CD4-positive, CD25-positive, alpha-beta regulatory T cell (primary cell): ENCODE data around the gene NIP7. TPM values are rescaled to one million over a fixed set of nuclear protein-coding genes. Genes with fewer than 3 reads are reported as not detected.
"Not testable (repeated sequence)": the region's sequence is repeated elsewhere in the genome, so short reads cannot be mapped to it uniquely, and the experiment has no call there.

Experiments used
- ATAC-seq, 2 donors: fragments of 150-1000 bp; cut with Tn5 transposase; one replicate each; pipeline ENCODE4 v1.10.0; 2021; ENCODE audit warnings: low read depth in 2 of 2, moderate number of reproducible peaks in 2 of 2, moderate library complexity in 1 of 2
- DNase-seq, 3 donors: peaks; one replicate each; pipeline versions ENCODE4 v3.0.0 to v3.0.0-alpha.2; 2012 to 2022; ENCODE audit warnings: mixed read lengths in 1 of 3
- H3K27ac ChIP-seq: one replicate; pipeline ENCODE4 v1.7.0; 2013; ENCODE audit warnings: mild to moderate bottlenecking, low read length; ENCODE audit not compliant: insufficient read depth, poor library complexity, severe bottlenecking
- H3K27me3 ChIP-seq: one replicate; pipeline ENCODE4 v1.7.0; 2013; ENCODE audit warnings: low read length; ENCODE audit not compliant: control insufficient read depth, insufficient read depth
- H3K36me3 ChIP-seq: one replicate; pipeline ENCODE4 v1.7.0; 2013; ENCODE audit warnings: mild to moderate bottlenecking, low read length, moderate library complexity; ENCODE audit not compliant: control insufficient read depth, insufficient read depth
- H3K4me1 ChIP-seq: 2 replicates; pipeline ENCODE4 v1.7.0; 2013; ENCODE audit warnings: mild to moderate bottlenecking, low read length; ENCODE audit not compliant: insufficient read depth, control insufficient read depth, poor library complexity, severe bottlenecking
- H3K4me3 ChIP-seq: one replicate; pipeline ENCODE4 v1.7.0; 2013; ENCODE audit warnings: low read depth, mild to moderate bottlenecking, low read length, moderate library complexity
- H3K9me3 ChIP-seq, 2 experiments: 1 replicate in 1 of 2; 2 replicates in 1 of 2; pipeline ENCODE4 v1.7.0; 2013; ENCODE audit warnings: low read length in 2 of 2, mild to moderate bottlenecking in 1 of 2, moderate library complexity in 1 of 2; ENCODE audit not compliant: control insufficient read depth in 2 of 2
- H3K27ac Mint-ChIP-seq, 3 donors: one replicate each; pipeline ENCODE4 v1.8.0; 2020 to 2022; ENCODE audit warnings: mild to moderate bottlenecking in 3 of 3, mixed read lengths in 3 of 3, moderate library complexity in 2 of 3
- H3K27me3 Mint-ChIP-seq: one replicate; pipeline ENCODE4 v1.8.0; 2022; ENCODE audit warnings: mild to moderate bottlenecking, mixed read lengths
- H3K36me3 Mint-ChIP-seq: one replicate; pipeline ENCODE4 v1.8.0; 2020; ENCODE audit warnings: mixed read lengths
- H3K4me1 Mint-ChIP-seq, 4 donors: one replicate each; pipeline ENCODE4 v1.8.0; 2020 to 2022; ENCODE audit warnings: mixed read lengths in 4 of 4, mild to moderate bottlenecking in 1 of 4
- H3K4me3 Mint-ChIP-seq, 4 donors: one replicate each; pipeline ENCODE4 v1.8.0; 2020 to 2022; ENCODE audit warnings: mild to moderate bottlenecking in 4 of 4, mixed read lengths in 4 of 4, moderate library complexity in 3 of 4
- H3K9me3 Mint-ChIP-seq, 7 donors: one replicate each; pipeline ENCODE4 v1.8.0; 2020 to 2022; ENCODE audit warnings: mixed read lengths in 7 of 7, mild to moderate bottlenecking in 3 of 7, moderate library complexity in 2 of 7
- polyA plus RNA-seq, 4 donors: library from polyadenylated mRNA; unstranded; fragments of 300-500 nt; fragmentation: Illumina TruSeq; gene quantifications; one replicate each; pipeline ENCODE4 v1.2.3, GENCODE V29; 2021
- total RNA-seq: library from RNA; stranded (reverse); gene quantifications from one replicate; pipeline ENCODE4 v1.2.3, GENCODE V29; 2022

Gene NIP7
- total RNA-seq, result 31.4 TPM
- polyA plus RNA-seq, result 10 to 100 TPM; 22.2 to 30.6 (median 23.7) TPM

- Histone ChIP-seq H3K4me3 (peak within 1 kb of the TSS; percentile 92), H3K27me3 (no peaks in the 10 kb centered on the region), H3K4me1 (peaks cover 29% of the 10 kb centered on the region), H3K9me3 (no peaks in the 10 kb centered on the region), H3K27ac (peak within 1 kb of the TSS; percentile 89), H3K36me3 (peaks cover 49% of the 10 kb centered on the region)
- ATAC-seq, result peak; percentile 86 to 88
- H3K27me3 Mint-ChIP-seq, result peaks cover 5% of the 10 kb centered on the region
- H3K27ac Mint-ChIP-seq, result peak within 1 kb of the TSS; percentile 98 to 99 (median 99)
- peak; percentile 88 to 97 (median 92) for DNase-seq
- peaks cover 25% of the 10 kb centered on the region for H3K36me3 Mint-ChIP-seq
- H3K4me1 Mint-ChIP-seq, result peaks cover 11 to 69% (median 50%) of the 10 kb centered on the region in 4 donors
- peak within 1 kb of the TSS; percentile 94 to 99 (median 98) for H3K4me3 Mint-ChIP-seq
- H3K9me3 Mint-ChIP-seq, result no peaks in the 10 kb centered on the region
Measured at GRCh38 chr16:69339289-69340094, at the start of gene NIP7, which contains the start of gene COG8. NIP7 (plus strand) TSS chr16:69339772; CDS start chr16:69339830, 58 bp downstream. COG8 (minus strand) TSS chr16:69339564; CDS start chr16:69339552, 12 bp downstream.

- DNase-seq, ATAC-seq, H3K9me3 Mint-ChIP-seq: not testable (repeated sequence)
Measured at GRCh38 chr16:69291657-69292056, 47.9 kb upstream of the NIP7 start.

GRCh38 chr16:69293401-69293800 is 46.2 kb upstream of the NIP7 start:
- peaks cover 0 to 2% (median 0%) of the 10 kb centered on the region in 4 donors for H3K4me1 Mint-ChIP-seq
- no peak overlapping the region for H3K4me3 ChIP-seq
- no peaks in the 10 kb centered on the region for H3K27me3 ChIP-seq
- no peaks in the 10 kb centered on the region for H3K9me3 Mint-ChIP-seq
- H3K27me3 Mint-ChIP-seq, result no peaks in the 10 kb centered on the region
- ATAC-seq, result no peak
- no peak overlapping the region for H3K27ac ChIP-seq
- H3K36me3 Mint-ChIP-seq, result peaks cover 7% of the 10 kb centered on the region
- no peaks in the 10 kb centered on the region for H3K4me1 ChIP-seq
- H3K27ac Mint-ChIP-seq, result peak overlapping the region in 1 of 3 donors; percentile 38
- no peak for DNase-seq
- H3K36me3 ChIP-seq, result no peaks in the 10 kb centered on the region
- H3K4me3 Mint-ChIP-seq, result no peak overlapping the region
- H3K9me3 ChIP-seq, result no peaks in the 10 kb centered on the region

More at GRCh38 chr16:69291657-69292056, 47.9 kb upstream of the NIP7 start:
- H3K4me1 Mint-ChIP-seq, H3K27ac Mint-ChIP-seq, H3K27me3 Mint-ChIP-seq, H3K9me3 ChIP-seq, H3K27me3 ChIP-seq, H3K4me3 Mint-ChIP-seq, H3K27ac ChIP-seq, H3K36me3 ChIP-seq, H3K4me1 ChIP-seq, H3K36me3 Mint-ChIP-seq, H3K4me3 ChIP-seq: not testable (repeated sequence)

GRCh38 chr16:69294051-69294450 is 45.5 kb upstream of the NIP7 start:
- ATAC-seq, result no peak

GRCh38 chr16:69296771-69297170 is 42.8 kb upstream of the NIP7 start:
- not testable (repeated sequence) for DNase-seq, H3K4me1 Mint-ChIP-seq, H3K27ac ChIP-seq, H3K4me3 Mint-ChIP-seq, H3K4me3 ChIP-seq, H3K4me1 ChIP-seq, H3K9me3 ChIP-seq, H3K27me3 Mint-ChIP-seq, H3K27ac Mint-ChIP-seq, ATAC-seq, H3K27me3 ChIP-seq, H3K9me3 Mint-ChIP-seq
- peaks cover 15% of the 10 kb centered on the region for H3K36me3 ChIP-seq
- peaks cover 11% of the 10 kb centered on the region for H3K36me3 Mint-ChIP-seq

More at GRCh38 chr16:69294051-69294450, 45.5 kb upstream of the NIP7 start:
- Histone ChIP-seq H3K9me3 (no peaks in the 10 kb centered on the region), H3K27me3 (no peaks in the 10 kb centered on the region), H3K36me3 (no peaks in the 10 kb centered on the region), H3K27ac (no peak overlapping the region), H3K4me1 (no peaks in the 10 kb centered on the region), H3K4me3 (no peak overlapping the region)
- Mint-ChIP-seq H3K4me1 (peaks cover 0 to 2% (median 0%) of the 10 kb centered on the region in 4 donors), H3K4me3 (no peak overlapping the region), H3K36me3 (peaks cover 7% of the 10 kb centered on the region), H3K9me3 (no peaks in the 10 kb centered on the region), H3K27ac (peak overlapping the region in 1 of 3 donors; percentile 38), H3K27me3 (no peaks in the 10 kb centered on the region)
- no peak for DNase-seq

- Histone ChIP-seq H3K9me3 (no peaks in the 10 kb centered on the region), H3K36me3 (peaks cover 16% of the 10 kb centered on the region), H3K4me1 (no peaks in the 10 kb centered on the region), H3K4me3 (no peak overlapping the region), H3K27me3 (no peaks in the 10 kb centered on the region), H3K27ac (no peak overlapping the region)
- H3K4me3 Mint-ChIP-seq, result no peak overlapping the region
- DNase-seq (no peak), ATAC-seq (no peak)
- no peaks in the 10 kb centered on the region for H3K9me3 Mint-ChIP-seq
- peaks cover 0 to 2% (median 0%) of the 10 kb centered on the region in 4 donors for H3K4me1 Mint-ChIP-seq
- no peaks in the 10 kb centered on the region for H3K27me3 Mint-ChIP-seq
- H3K36me3 Mint-ChIP-seq, result peaks cover 11% of the 10 kb centered on the region
- H3K27ac Mint-ChIP-seq, result peak overlapping the region in 1 of 3 donors; percentile 81
Measured at GRCh38 chr16:69298261-69298660, 41.3 kb upstream of the NIP7 start.

GRCh38 chr16:69301187-69301586 is 38.4 kb upstream of the NIP7 start:
- H3K27me3 ChIP-seq, result no peaks in the 10 kb centered on the region
- H3K4me3 ChIP-seq, result no peak overlapping the region
- H3K36me3 ChIP-seq, result peaks cover 16% of the 10 kb centered on the region
- no peaks in the 10 kb centered on the region for H3K4me1 ChIP-seq
- DNase-seq, result no peak
- no peak for ATAC-seq
- Mint-ChIP-seq H3K27ac (peak overlapping the region in 1 of 3 donors; percentile 14), H3K4me1 (peaks cover 0 to 4% (median under 1%) of the 10 kb centered on the region in 4 donors), H3K9me3 (no peaks in the 10 kb centered on the region), H3K36me3 (peaks cover 19% of the 10 kb centered on the region), H3K4me3 (no peak overlapping the region), H3K27me3 (no peaks in the 10 kb centered on the region)
- no peak overlapping the region for H3K27ac ChIP-seq
- H3K9me3 ChIP-seq, result no peaks in the 10 kb centered on the region
